Body of pancreas (tissue), 4 donors: Measurements from ENCODE around the gene WNK2. TPM values are rescaled to one million over a fixed set of nuclear protein-coding genes. Genes with fewer than 3 reads are reported as not detected.
A peak's percentile ranks its signal among the peaks of the same experiment; 100 is the strongest.

Source experiments
- ATAC-seq: fragments of 150-250 bp; one replicate; pipeline ENCODE4 v1.9.1; 2016
- DNase-seq, 4 donors: peaks; one replicate each; pipeline ENCODE4 v3.0.0-alpha.2; 2019
- H3K27ac ChIP-seq, 4 donors: fragments of 200-600 bp; sonication (generic); 1 replicate in 3 of 4; 2 replicates in 1 of 4; pipeline versions ENCODE4 v1.5.1 to v1.6.1; 2016 to 2019; ENCODE audit warnings: mild to moderate bottlenecking in 1 of 4, mixed read lengths in 1 of 4, moderate library complexity in 1 of 4
- H3K27me3 ChIP-seq, 2 donors: fragments of 200-600 bp; sonication (generic); one replicate each; pipeline ENCODE4 v1.6.0; 2016; ENCODE audit warnings: mild to moderate bottlenecking in 1 of 2
- H3K36me3 ChIP-seq, 2 donors: fragments of 200-600 bp; sonication (generic); replicated peaks in 1 of 2; 2 replicates each; pipeline ENCODE4 v1.5.1; 2016; ENCODE audit warnings: low read depth in 2 of 2; ENCODE audit not compliant: insufficient read depth in 1 of 2
- H3K4me1 ChIP-seq: fragments of 200-600 bp; sonication (generic); one replicate; pipeline ENCODE4 v1.6.0; 2016
- H3K4me3 ChIP-seq, 2 donors: fragments of 200-600 bp; sonication (generic); 1 replicate in 1 of 2; 2 replicates in 1 of 2; pipeline ENCODE4 v1.5.1; 2016 to 2019
- H3K9me3 ChIP-seq, 3 donors: fragments of 200-600 bp; sonication (generic); 1 replicate in 2 of 3; 2 replicates in 1 of 3; pipeline ENCODE4 v1.5.1; 2016
- CTCF ChIP-seq, 7 experiments: fragments of 450-650 bp in 4 of 7; fragments of 200-600 bp in 3 of 7; sonication (generic) in 3 of 7; IDR thresholded peaks; one replicate each; pipeline ENCODE4 v1.5.1; 2016 to 2019; ENCODE audit warnings: antibody characterized with exemption in 7 of 7
- POLR2A ChIP-seq, 3 donors: fragments of 450-650 bp; IDR thresholded peaks; one replicate each; pipeline ENCODE4 v1.6.1; 2016; ENCODE audit warnings: antibody characterized with exemption in 3 of 3, mild to moderate bottlenecking in 2 of 3
- WGBS, 2 donors: methylation state at CpG; one replicate each; pipeline ENCODE4 v1.1.5; 2017; 5-methylcytosine and 5-hydroxymethylcytosine counted together
- intact Hi-C: fragments of 100-400 bp; cut with DNase I; formaldehyde crosslinking; loops from one replicate; pipeline ENCODE4 v1.15.1; 2023
- total RNA-seq, 2 donors: library from RNA; depleted of rRNA; stranded (reverse); fragments of >200 nt; gene quantifications; one replicate each; pipeline ENCODE4 v1.1.0, GENCODE V29; 2016

Gene WNK2
- total RNA-seq, 2 donors from 2014 or later, result 85.4 to 173 TPM

GRCh38 chr9:93161786-93162562, 22.0 kb upstream of the WNK2 start:
- no peak for DNase-seq

DNA sequence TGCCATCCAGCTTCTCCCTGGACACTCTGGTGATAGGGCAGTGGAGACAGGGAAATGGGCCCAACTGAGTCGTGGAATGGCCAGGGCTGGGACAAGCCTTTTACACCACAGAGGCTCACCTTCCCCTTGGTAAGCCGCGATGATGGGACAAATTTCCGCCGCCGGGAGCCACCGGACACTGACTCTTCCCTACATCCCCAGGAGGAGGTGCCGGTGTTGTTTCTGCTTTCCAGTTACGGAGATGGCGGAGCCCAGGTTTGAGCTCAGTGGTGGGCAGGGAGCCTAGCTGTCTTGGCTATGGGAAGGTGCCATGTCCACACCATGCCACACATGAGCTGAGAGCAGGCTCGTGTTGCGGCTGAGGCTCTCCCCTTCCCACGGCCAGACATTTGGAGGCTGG, 19.9 kb upstream of the WNK2 start:
- intact Hi-C loops, result loop anchor here (5.0 kb wide), 1 partner anchor 138 kb away; no protein-coding TSS in a partner anchor
- Histone ChIP-seq H3K9me3 (no peaks in the 10 kb centered on the region), H3K4me1 (peaks cover 24% of the 10 kb centered on the region), H3K4me3 (no peak overlapping the region), H3K27ac (no peak overlapping the region), H3K36me3 (no peaks in the 10 kb centered on the region), H3K27me3 (no peaks in the 10 kb centered on the region)
- WGBS, 2 donors, result 94 to 97% methylated on average over 10 to 12 of the region's 13 CpGs
- TF ChIP-seq CTCF (IDR thresholded peaks at IDR 0.05), result no peak
- TF ChIP-seq POLR2A (IDR thresholded peaks at IDR 0.05), result no peak
- ATAC-seq (no peak), DNase-seq (no peak)

More at GRCh38 chr9:93161786-93162562, 22.0 kb upstream of the WNK2 start:
- WGBS, 2 donors, result 74% methylated on average over 11 of the region's 11 CpGs
- Histone ChIP-seq H3K4me3 (no peak overlapping the region), H3K27ac (no peak overlapping the region), H3K27me3 (no peaks in the 10 kb centered on the region), H3K36me3 (no peaks in the 10 kb centered on the region), H3K4me1 (peaks cover 9% of the 10 kb centered on the region), H3K9me3 (no peaks in the 10 kb centered on the region)
- no peak for ATAC-seq
- TF ChIP-seq POLR2A (IDR thresholded peaks at IDR 0.05), result no peak
- no peak for TF ChIP-seq CTCF (IDR thresholded peaks at IDR 0.05)
- intact Hi-C loops, result loop anchor here (5.0 kb wide), 1 partner anchor 140 kb away; no protein-coding TSS in a partner anchor

- intact Hi-C loops, result no loop called here
- peak; percentile 19 for ATAC-seq
- Histone ChIP-seq H3K4me1 (peaks cover 17% of the 10 kb centered on the region), H3K4me3 (no peak overlapping the region), H3K27ac (no peak overlapping the region), H3K9me3 (no peaks in the 10 kb centered on the region), H3K27me3 (no peaks in the 10 kb centered on the region), H3K36me3 (no peaks in the 10 kb centered on the region)
- DNase-seq, result no peak
- 49 to 66% methylated on average over 7 of the region's 7 CpGs for WGBS, 2 donors
- TF ChIP-seq CTCF (IDR thresholded peaks at IDR 0.05) (no peak), POLR2A (IDR thresholded peaks at IDR 0.05) (no peak)
Observed at GRCh38 chr9:93166699-93167098, 17.2 kb upstream of the WNK2 start.

DNA sequence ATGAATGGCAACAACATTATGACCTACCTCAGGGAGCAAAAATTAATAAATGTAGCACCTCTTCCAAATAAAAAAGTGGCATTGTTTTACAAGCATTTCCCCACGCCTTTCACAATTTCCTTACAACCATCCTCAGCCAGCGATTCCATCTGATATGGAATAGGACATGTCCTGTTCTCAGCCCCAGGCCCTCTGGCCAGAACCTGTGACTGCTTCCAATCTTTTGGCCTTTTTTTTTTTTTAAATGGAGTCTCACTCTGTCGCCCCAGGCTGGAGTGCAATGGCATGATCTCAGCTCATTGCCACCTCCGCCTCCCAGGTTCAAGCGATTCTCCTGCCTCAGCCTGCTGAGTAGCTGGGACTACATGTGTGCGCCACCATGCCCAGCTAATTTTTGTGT, 16.8 kb upstream of the WNK2 start:
- no peak for ATAC-seq
- no peaks in the 10 kb centered on the region for H3K27me3 ChIP-seq

More for the DNA sequence above, 16.8 kb upstream of the WNK2 start:
- peaks cover 17% of the 10 kb centered on the region for H3K4me1 ChIP-seq
- intact Hi-C loops, result no loop called here
- no peak overlapping the region for H3K27ac ChIP-seq
- no peaks in the 10 kb centered on the region for H3K36me3 ChIP-seq
- no peak for TF ChIP-seq CTCF (IDR thresholded peaks at IDR 0.05)
- no peak for TF ChIP-seq POLR2A (IDR thresholded peaks at IDR 0.05)
- no peaks in the 10 kb centered on the region for H3K9me3 ChIP-seq
- no peak for DNase-seq
- no peak overlapping the region for H3K4me3 ChIP-seq
- WGBS, 2 donors, result 92 to 97% methylated on average over 6 of the region's 6 CpGs
